IPS-15b (cell line): Measurements from ENCODE around the gene RTN4RL1.

Source experiments
- H3K27me3 ChIP-seq: one replicate; pipeline ENCODE4 v1.6.1; 2013; ENCODE audit warnings: low read length; ENCODE audit not compliant: control insufficient read depth, insufficient read depth
- H3K36me3 ChIP-seq: one replicate; pipeline ENCODE4 v1.6.1; 2013; ENCODE audit warnings: low read length; ENCODE audit not compliant: control insufficient read depth, insufficient read depth
- H3K4me1 ChIP-seq: one replicate; pipeline ENCODE4 v1.6.1; 2013; ENCODE audit warnings: mild to moderate bottlenecking, low read length; ENCODE audit not compliant: control insufficient read depth, insufficient read depth
- H3K4me3 ChIP-seq: one replicate; pipeline ENCODE4 v1.5.1; 2013; ENCODE audit warnings: low read depth, low read length
- H3K9ac ChIP-seq: one replicate; pipeline ENCODE4 v1.6.1; 2013; ENCODE audit warnings: low read depth, mild to moderate bottlenecking, low read length
- H3K9me3 ChIP-seq: one replicate; pipeline ENCODE4 v1.6.1; 2013; ENCODE audit warnings: mild to moderate bottlenecking, low read length; ENCODE audit not compliant: control insufficient read depth, insufficient read depth

RTN4RL1 gene

GRCh38 chr17:2027528-2028233, 2.5 kb upstream of the RTN4RL1 start:
- H3K36me3 ChIP-seq = no peaks in the 10 kb centered on the region
- H3K9me3 ChIP-seq = no peaks in the 10 kb centered on the region
- no peak overlapping the region for H3K9ac ChIP-seq
- H3K4me1 ChIP-seq = peaks cover 6% of the 10 kb centered on the region
- H3K27me3 ChIP-seq = peaks cover 66% of the 10 kb centered on the region
- no peak overlapping the region for H3K4me3 ChIP-seq

DNA sequence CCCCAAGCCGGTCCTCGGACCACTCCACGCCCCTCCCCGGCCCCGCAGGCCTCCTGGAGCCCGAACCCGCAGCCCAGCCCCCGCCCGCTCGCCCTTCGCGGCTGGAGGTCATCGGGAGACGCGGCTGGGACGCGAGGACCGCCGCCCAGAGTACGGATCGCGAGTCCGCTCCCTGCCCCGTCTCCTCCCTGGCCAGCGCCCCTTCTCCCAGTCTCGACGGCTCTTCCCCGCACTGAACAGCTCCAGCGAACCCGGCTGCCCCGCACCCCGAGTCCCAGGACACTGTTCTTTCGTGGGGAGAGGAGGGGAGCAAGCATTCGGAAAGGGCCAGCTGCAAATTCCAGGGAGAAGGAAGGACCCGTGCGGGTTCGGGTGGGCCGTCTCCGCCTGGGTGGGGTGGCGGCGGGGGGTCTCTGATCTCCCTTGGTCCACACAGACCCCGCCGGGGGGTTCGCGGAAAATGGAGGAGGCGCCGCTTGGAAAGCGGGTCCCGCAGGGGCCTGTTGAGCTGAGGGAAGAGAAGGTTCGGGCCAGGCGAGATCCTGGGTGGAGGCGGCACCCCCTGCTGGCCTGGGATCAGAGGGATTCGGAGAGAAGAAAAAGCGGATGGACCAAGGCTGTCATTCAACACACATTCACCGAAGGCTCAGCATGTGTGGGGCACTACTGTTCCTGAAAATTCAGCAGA, 632 bp upstream of the RTN4RL1 start:
- Histone ChIP-seq H3K27me3 (peaks cover 78% of the 10 kb centered on the region), H3K9ac (no peak overlapping the region), H3K4me1 (peaks cover 4% of the 10 kb centered on the region), H3K36me3 (no peaks in the 10 kb centered on the region), H3K4me3 (peak overlapping the region; percentile 43), H3K9me3 (no peaks in the 10 kb centered on the region)

- Histone ChIP-seq H3K9me3 (no peaks in the 10 kb centered on the region), H3K4me3 (peak overlapping the region; percentile 43), H3K36me3 (no peaks in the 10 kb centered on the region), H3K9ac (no peak overlapping the region), H3K27me3 (peaks cover 88% of the 10 kb centered on the region), H3K4me1 (peaks cover 4% of the 10 kb centered on the region)
Observed at GRCh38 chr17:2024572-2025219, 438 bp downstream of the RTN4RL1 start.

- H3K36me3 ChIP-seq = no peaks in the 10 kb centered on the region
- H3K27me3 ChIP-seq = peaks cover 88% of the 10 kb centered on the region
- H3K4me3 ChIP-seq = peak overlapping the region; percentile 43
- peaks cover 4% of the 10 kb centered on the region for H3K4me1 ChIP-seq
- no peaks in the 10 kb centered on the region for H3K9me3 ChIP-seq
- no peak overlapping the region for H3K9ac ChIP-seq
Observed at GRCh38 chr17:2023692-2024571, 1.2 kb downstream of the RTN4RL1 start.

GRCh38 chr17:2023256-2023655, 1.9 kb downstream of the RTN4RL1 start:
- peaks cover 88% of the 10 kb centered on the region for H3K27me3 ChIP-seq
- H3K36me3 ChIP-seq = no peaks in the 10 kb centered on the region
- H3K4me3 ChIP-seq = no peak overlapping the region
- H3K4me1 ChIP-seq = peaks cover 4% of the 10 kb centered on the region
- H3K9ac ChIP-seq = no peak overlapping the region
- no peaks in the 10 kb centered on the region for H3K9me3 ChIP-seq

DNA sequence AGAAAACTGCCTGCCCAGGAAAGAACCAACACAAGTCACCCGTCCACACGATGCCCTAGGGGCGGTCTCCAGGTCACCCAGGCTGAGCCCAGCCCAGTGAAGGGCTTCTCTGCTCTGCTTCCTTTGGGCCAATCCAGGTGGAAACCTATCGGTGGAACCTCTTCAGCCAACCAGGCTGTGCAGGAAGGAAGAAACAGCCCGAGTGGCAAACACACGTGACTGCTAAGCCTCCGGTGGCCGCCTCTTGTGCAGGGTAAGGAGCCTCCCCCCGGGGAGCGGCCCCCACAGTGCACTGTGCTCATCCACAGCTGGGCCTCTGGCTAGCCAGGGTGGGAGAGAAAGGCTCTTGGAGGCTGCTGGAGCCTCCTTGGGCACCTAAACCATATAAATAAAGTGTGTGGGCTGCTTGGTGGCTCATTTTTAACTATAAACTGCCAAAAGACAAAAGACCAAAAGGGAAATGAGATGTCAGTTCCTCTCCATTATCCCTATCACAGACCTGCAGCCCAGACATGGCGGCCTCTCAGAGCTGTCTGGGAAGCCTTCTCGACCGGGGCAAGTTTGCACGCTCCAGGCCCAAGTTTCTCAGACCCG, 2.4 kb downstream of the RTN4RL1 start:
- H3K9me3 ChIP-seq = no peaks in the 10 kb centered on the region
- no peak overlapping the region for H3K4me3 ChIP-seq
- peaks cover 87% of the 10 kb centered on the region for H3K27me3 ChIP-seq
- peaks cover 4% of the 10 kb centered on the region for H3K4me1 ChIP-seq
- no peak overlapping the region for H3K9ac ChIP-seq
- H3K36me3 ChIP-seq = no peaks in the 10 kb centered on the region

DNA sequence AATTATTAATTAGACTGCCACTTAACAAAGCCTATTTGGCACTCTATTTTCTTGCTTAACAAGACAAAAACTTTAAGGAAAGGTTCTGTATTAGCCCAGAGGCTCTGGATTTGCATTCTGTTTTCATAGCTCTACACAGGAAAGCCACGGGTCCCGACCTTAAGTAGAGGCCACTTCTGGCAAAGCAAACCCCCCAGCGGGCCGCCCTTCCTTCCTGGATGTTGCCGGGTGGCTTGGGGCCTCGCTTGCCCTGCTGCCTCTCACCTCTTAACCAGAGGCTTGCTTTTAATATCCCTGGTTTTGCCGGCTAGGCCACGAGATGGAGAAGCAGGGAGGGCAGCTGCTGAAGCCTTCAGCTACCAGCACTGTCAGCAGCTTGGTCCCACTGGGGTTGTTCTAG, 4.4 kb downstream of the RTN4RL1 start:
- peaks cover 72% of the 10 kb centered on the region for H3K27me3 ChIP-seq
- peaks cover 4% of the 10 kb centered on the region for H3K4me1 ChIP-seq
- no peaks in the 10 kb centered on the region for H3K36me3 ChIP-seq
- H3K9me3 ChIP-seq = no peaks in the 10 kb centered on the region
- no peak overlapping the region for H3K4me3 ChIP-seq
- H3K9ac ChIP-seq = no peak overlapping the region

DNA sequence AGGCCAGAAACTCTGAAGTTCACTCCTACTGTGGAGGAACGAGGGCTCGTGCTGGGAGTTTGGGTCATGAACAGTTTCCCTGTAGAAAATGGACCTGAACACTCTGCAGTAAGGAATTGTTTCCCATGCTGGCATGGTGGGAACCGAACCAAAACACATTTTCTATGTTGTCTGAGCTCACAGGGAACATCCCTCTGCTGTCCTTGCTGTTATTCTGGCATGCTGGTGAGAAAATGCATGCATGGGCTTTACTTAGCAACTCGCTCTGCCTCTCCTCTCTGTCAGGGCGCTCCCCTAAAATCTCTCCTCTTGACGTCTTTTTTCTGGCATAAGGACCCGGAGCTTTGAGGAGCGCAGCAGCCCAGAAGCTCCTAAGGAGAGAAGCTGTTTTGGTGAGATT, 5.4 kb downstream of the RTN4RL1 start:
- H3K4me1 ChIP-seq = peaks cover 4% of the 10 kb centered on the region
- no peaks in the 10 kb centered on the region for H3K9me3 ChIP-seq
- peaks cover 66% of the 10 kb centered on the region for H3K27me3 ChIP-seq
- H3K4me3 ChIP-seq = no peak overlapping the region
- no peaks in the 10 kb centered on the region for H3K36me3 ChIP-seq
- H3K9ac ChIP-seq = no peak overlapping the region

DNA sequence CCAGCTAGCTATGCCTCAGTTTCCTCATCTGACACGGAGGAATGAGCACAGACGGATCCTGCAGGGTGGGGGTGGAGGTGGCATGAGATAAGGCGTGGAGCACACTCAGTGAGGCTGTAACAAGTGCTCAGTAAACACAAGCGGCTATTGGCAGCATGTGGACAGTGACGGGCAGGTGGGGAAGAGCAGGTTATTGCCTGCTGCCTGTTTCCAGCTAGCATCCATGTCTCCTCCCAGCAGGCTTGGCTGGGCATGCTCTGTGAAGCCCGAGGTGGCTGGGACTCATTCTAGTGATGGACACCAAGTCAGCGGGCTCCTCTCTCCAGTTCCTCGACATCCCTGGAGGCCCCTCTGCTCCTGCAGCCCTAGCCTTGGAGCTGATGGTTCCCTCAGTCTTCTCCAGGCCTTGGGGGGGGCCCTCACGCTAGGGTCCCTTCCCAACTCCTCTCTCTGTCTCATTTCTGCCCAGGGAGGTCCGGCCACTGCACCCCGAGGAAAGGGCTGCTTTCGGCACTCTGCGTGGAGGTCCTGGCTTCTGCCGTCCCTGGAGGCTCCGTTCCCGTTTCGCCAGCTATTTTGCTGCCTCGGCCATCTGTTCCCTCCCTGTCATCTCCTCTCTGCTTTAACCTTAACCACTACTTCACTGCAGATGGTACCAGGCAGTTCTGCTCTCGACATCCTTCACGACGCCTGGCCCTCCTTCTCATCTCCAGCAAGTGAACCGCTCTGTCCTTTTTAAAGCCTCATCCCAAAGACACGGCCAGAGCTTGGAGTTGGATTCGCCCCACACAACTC, 6.2 kb downstream of the RTN4RL1 start:
- H3K4me3 ChIP-seq = no peak overlapping the region
- H3K27me3 ChIP-seq = peaks cover 63% of the 10 kb centered on the region
- no peaks in the 10 kb centered on the region for H3K9me3 ChIP-seq
- peaks cover 4% of the 10 kb centered on the region for H3K4me1 ChIP-seq
- no peaks in the 10 kb centered on the region for H3K36me3 ChIP-seq
- no peak overlapping the region for H3K9ac ChIP-seq

GRCh38 chr17:2017274-2017941, 7.7 kb downstream of the RTN4RL1 start:
- Histone ChIP-seq H3K9me3 (no peaks in the 10 kb centered on the region), H3K27me3 (peaks cover 55% of the 10 kb centered on the region), H3K9ac (no peak overlapping the region), H3K4me1 (no peaks in the 10 kb centered on the region), H3K36me3 (no peaks in the 10 kb centered on the region), H3K4me3 (no peak overlapping the region)
